Activated CD4-positive, CD25-positive, alpha-beta regulatory T cell treated with anti-CD3 and anti-CD28 coated beads, Interleukin-2, amount 50 U/mL, for 24 hours (primary cell): Measurements from ENCODE around the gene ZBTB4.
"Not testable (repeated sequence)": the region's sequence is repeated elsewhere in the genome, so short reads cannot be mapped to it uniquely, and the experiment has no call there.

ENCODE experiments used
- ATAC-seq, 2 donors: fragments of 150-1000 bp; cut with Tn5 transposase; one replicate each; pipeline ENCODE4 v1.10.0; 2021; ENCODE audit warnings: mild to moderate bottlenecking in 1 of 2, moderate library complexity in 1 of 2

ZBTB4 gene

GRCh38 chr17:7495906-7496434 lies 16.5 kb upstream of the ZBTB4 start:
- ATAC-seq: no peak

- ATAC-seq: no peak
Measured at GRCh38 chr17:7493941-7494340, 14.5 kb upstream of the ZBTB4 start.

GRCh38 chr17:7491583-7491982 lies 12.2 kb upstream of the ZBTB4 start:
- no peak for ATAC-seq

- ATAC-seq: no peak
Measured at GRCh38 chr17:7490144-7490543, 10.7 kb upstream of the ZBTB4 start.

GRCh38 chr17:7486181-7486580 lies 6.8 kb upstream of the ZBTB4 start:
- ATAC-seq: no peak

- ATAC-seq: no peak
Measured at GRCh38 chr17:7484919-7485377, 5.5 kb upstream of the ZBTB4 start.

GRCh38 chr17:7484067-7484918 lies 4.9 kb upstream of the ZBTB4 start, which contains the start of gene POLR2A:
TSS of gene POLR2A (plus strand) at chr17:7484366.
- ATAC-seq: peak; percentile 71 to 75

- peak; percentile 62 to 65 for ATAC-seq
Measured at GRCh38 chr17:7483255-7484066, 4.0 kb upstream of the ZBTB4 start.

GRCh38 chr17:7482742-7483088 lies 3.3 kb upstream of the ZBTB4 start:
- ATAC-seq: not testable (repeated sequence)

GRCh38 chr17:7481842-7482741 lies 2.7 kb upstream of the ZBTB4 start:
- ATAC-seq: not testable (repeated sequence)

GRCh38 chr17:7481275-7481674 lies 1.8 kb upstream of the ZBTB4 start, which contains the start of gene SLC35G6:
TSS of gene SLC35G6 (plus strand) at chr17:7481446. CDS start at chr17:7481517, 71 bp downstream.
- not testable (repeated sequence) for ATAC-seq

GRCh38 chr17:7480089-7480384 lies 606 bp upstream of the ZBTB4 start:
- ATAC-seq: no peak

- peak; percentile 9 to 19 for ATAC-seq
Measured at GRCh38 chr17:7478276-7479212, 887 bp downstream of the ZBTB4 start.

GRCh38 chr17:7477392-7478275 lies 1.8 kb downstream of the ZBTB4 start:
- no peak for ATAC-seq

- no peak for ATAC-seq
Measured at GRCh38 chr17:7476951-7477350, 2.5 kb downstream of the ZBTB4 start.

- ATAC-seq: no peak
Measured at GRCh38 chr17:7476494-7476893, 2.9 kb downstream of the ZBTB4 start.

- no peak for ATAC-seq
Measured at GRCh38 chr17:7475764-7476422, 3.5 kb downstream of the ZBTB4 start.

GRCh38 chr17:7474767-7475166 lies 4.7 kb downstream of the ZBTB4 start:
- ATAC-seq: not testable (repeated sequence)

GRCh38 chr17:7471729-7472128 lies 7.7 kb downstream of the ZBTB4 start:
- no peak for ATAC-seq
